ENCODE results near the gene PTBP1. TPM values are rescaled to one million over a fixed set of nuclear protein-coding genes. Genes with fewer than 3 reads are reported as not detected.

Gene PTBP1
- total RNA-seq, 1 experiment from 2014 or later: 712 TPM

DNA sequence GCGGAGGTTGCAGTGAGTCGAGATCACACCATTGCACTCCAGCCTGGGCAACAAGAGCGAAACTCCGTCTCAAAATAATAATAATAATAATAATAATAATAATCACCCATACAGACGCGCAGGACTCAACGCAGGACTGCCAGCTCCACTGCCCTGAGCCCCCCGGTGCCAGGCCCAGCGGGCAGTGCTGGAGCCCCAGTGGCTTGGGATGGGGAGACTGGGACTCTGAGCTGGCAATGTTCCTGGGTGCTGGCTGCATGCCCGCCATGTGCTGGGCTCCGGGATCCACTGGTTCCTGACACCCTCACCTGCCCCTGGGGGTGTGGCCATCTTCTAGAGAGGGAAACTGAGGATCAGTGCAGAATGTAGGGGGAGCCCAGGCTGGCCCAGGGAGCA lies 30.1 kb downstream of the PTBP1 start:
- Mint-ChIP-seq H3K4me3 (no peak overlapping the region), H3K27ac (no peak overlapping the region), H3K4me1 (peaks cover 7 to 14% of the 10 kb centered on the region in 2 experiments), H3K27me3 (ENCODE audit: low read depth) (peaks cover 8% of the 10 kb centered on the region), H3K36me3 (ENCODE audit: insufficient read depth in 1 of 3, low read depth in 3 of 3) (no peaks in the 10 kb centered on the region; a peak in 1 of 7 replicates), H3K9me3 (no peaks in the 10 kb centered on the region)
- Histone ChIP-seq H2AFZ (ENCODE audit: low read length) (no peak overlapping the region), H2AK5ac (ENCODE audit: insufficient read length, low read length) (no peak overlapping the region), H4K91ac (ENCODE audit: insufficient read length, low read depth, low read length) (no peak overlapping the region), H3K9ac (ENCODE audit: extremely low read depth, insufficient read length, low read length) (no peak overlapping the region), H3T11ph (ENCODE audit: low read length) (no peak overlapping the region), H3K4me2 (ENCODE audit: insufficient read depth, insufficient read length, low read length) (no peak overlapping the region), H4K20me1 (ENCODE audit: control insufficient read depth, insufficient read depth, insufficient read length) (no peaks in the 10 kb centered on the region), H3K9me3 (ENCODE audit: control insufficient read depth, low read depth, low read length) (no peaks in the 10 kb centered on the region), H3K4ac (ENCODE audit: low read depth, low read length) (no peak overlapping the region), H3K27me3 (ENCODE audit: insufficient read depth, low read length) (no peaks in the 10 kb centered on the region), H3K14ac (ENCODE audit: insufficient read depth, low read length) (no peak overlapping the region), H3K27ac (ENCODE audit: insufficient read length, low read depth, low read length) (no peak overlapping the region), H2BK15ac (ENCODE audit: low read depth, low read length) (no peak overlapping the region), H2BK12ac (ENCODE audit: insufficient read length, low read depth, low read length) (no peak overlapping the region), H2BK20ac (ENCODE audit: low read depth, low read length, poor library complexity, severe bottlenecking) (no peak overlapping the region), H2BK5ac (ENCODE audit: insufficient read length, low read length) (no peak overlapping the region), H3K56ac (ENCODE audit: insufficient read length, low read depth, low read length) (no peak overlapping the region), H3K79me1 (ENCODE audit: insufficient read depth, low read depth, low read length, poor library complexity, severe bottlenecking) (no peaks in the 10 kb centered on the region), H4K5ac (ENCODE audit: insufficient read length, low read depth, low read length) (no peak overlapping the region), H3K23ac (ENCODE audit: insufficient read length, low read depth, low read length) (no peak overlapping the region), H4K8ac (replicated peaks; ENCODE audit: insufficient read length, low read depth, low read length) (no peak overlapping the region), H2BK120ac (ENCODE audit: low read depth, low read length, poor library complexity, severe bottlenecking) (no peak overlapping the region), H3K4me1 (ENCODE audit: insufficient read depth, low read length) (no peaks in the 10 kb centered on the region; the same call in 1 of the 2 replicates), H3K18ac (ENCODE audit: insufficient read length, low read depth, low read length) (no peak overlapping the region), H3K23me2 (ENCODE audit: insufficient read length, low read depth, low read length, poor library complexity, severe bottlenecking) (no peaks in the 10 kb centered on the region), H3K79me2 (ENCODE audit: insufficient read depth, low read length) (no peaks in the 10 kb centered on the region)
- TF ChIP-seq, protein P1, sequence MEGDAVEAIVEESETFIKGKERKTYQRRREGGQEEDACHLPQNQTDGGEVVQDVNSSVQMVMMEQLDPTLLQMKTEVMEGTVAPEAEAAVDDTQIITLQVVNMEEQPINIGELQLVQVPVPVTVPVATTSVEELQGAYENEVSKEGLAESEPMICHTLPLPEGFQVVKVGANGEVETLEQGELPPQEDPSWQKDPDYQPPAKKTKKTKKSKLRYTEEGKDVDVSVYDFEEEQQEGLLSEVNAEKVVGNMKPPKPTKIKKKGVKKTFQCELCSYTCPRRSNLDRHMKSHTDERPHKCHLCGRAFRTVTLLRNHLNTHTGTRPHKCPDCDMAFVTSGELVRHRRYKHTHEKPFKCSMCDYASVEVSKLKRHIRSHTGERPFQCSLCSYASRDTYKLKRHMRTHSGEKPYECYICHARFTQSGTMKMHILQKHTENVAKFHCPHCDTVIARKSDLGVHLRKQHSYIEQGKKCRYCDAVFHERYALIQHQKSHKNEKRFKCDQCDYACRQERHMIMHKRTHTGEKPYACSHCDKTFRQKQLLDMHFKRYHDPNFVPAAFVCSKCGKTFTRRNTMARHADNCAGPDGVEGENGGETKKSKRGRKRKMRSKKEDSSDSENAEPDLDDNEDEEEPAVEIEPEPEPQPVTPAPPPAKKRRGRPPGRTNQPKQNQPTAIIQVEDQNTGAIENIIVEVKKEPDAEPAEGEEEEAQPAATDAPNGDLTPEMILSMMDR (conservative IDR thresholded peaks at IDR 0.05): no peak
- no CpG with 5 or more reads among the region's 11 CpGs for WGBS (ENCODE audit: extremely low coverage, insufficient read length, low lambda C conversion rate)
- DNase-seq: no peak

Measured in H9 (cell line).